Progenitor cell of endocrine pancreas (in vitro differentiated cells): Measurements from ENCODE around the gene CARD19. TPM values are rescaled to one million over a fixed set of nuclear protein-coding genes. Genes with fewer than 3 reads are reported as not detected.

ENCODE experiments used
- DNase-seq: peaks from one replicate; pipeline ENCODE4 v3.0.0; 2021; ENCODE audit warnings: low spot score; ENCODE audit not compliant: unreplicated experiment
- H3K27ac Mint-ChIP-seq: 2 replicates; pipeline ENCODE4 v1.8.0; 2021; ENCODE audit warnings: mild to moderate bottlenecking, moderate library complexity, mixed read lengths
- H3K27me3 Mint-ChIP-seq: 2 replicates; pipeline ENCODE4 v1.8.0; 2021; ENCODE audit warnings: mixed read lengths
- H3K36me3 Mint-ChIP-seq: 2 replicates; pipeline ENCODE4 v1.8.0; 2022; ENCODE audit warnings: mixed read lengths; ENCODE audit not compliant: insufficient read depth
- H3K4me1 Mint-ChIP-seq: 2 replicates; pipeline ENCODE4 v1.8.0; 2021; ENCODE audit warnings: low read depth, mixed read lengths
- H3K4me3 Mint-ChIP-seq: 2 replicates; pipeline ENCODE4 v1.8.0; 2021; ENCODE audit warnings: low read depth, mild to moderate bottlenecking, moderate library complexity, mixed read lengths
- H3K9me3 Mint-ChIP-seq: 2 replicates; pipeline ENCODE4 v1.8.0; 2021; ENCODE audit warnings: low read depth, mixed read lengths
- total RNA-seq: library from RNA; stranded (reverse); gene quantifications from 2 replicates; pipeline ENCODE4 v1.2.1, GENCODE V29; 2021
- TF ChIP-seq, protein P1 (sequence below): fragments of 200-600 bp; sonication (generic); IDR thresholded peaks from one replicate; pipeline ENCODE4 v1.5.0; 2021; ENCODE audit warnings: antibody characterized with exemption, mild to moderate bottlenecking; ENCODE audit not compliant: unreplicated experiment

The CARD19 gene
- total RNA-seq, 1 donor from 2014 or later: 20.4 TPM

DNA sequence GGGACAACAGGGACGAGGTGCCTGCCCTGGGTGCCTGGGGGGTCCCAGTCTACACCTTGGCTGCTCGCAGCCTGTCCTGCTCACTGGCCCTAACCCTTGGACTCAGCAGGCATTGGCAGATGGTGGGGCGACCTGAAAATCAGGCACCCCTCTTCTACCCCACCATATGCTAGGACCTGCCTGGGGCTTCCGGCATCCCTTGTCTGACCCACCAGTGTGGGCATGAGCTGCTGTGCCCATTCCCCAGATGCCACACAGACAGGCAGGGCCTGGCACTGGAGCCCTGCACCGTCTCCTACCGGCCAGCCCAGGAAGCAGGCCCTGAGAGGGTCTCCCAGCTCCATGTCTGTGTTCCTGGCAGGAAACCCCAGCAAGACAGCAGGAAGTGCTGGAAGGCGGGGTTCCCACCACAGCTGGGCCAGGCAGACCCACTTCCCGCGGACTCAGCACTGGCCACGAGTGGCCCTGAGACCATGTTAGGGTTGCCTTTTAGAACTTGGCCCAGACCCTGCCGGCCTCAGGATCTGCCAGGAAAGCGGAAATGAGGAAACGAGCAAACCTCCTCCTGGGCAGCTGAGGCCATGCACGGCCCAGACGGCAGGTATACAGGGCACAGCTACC is 35.0 kb downstream of the CARD19 start:
- TF ChIP-seq, protein P1, sequence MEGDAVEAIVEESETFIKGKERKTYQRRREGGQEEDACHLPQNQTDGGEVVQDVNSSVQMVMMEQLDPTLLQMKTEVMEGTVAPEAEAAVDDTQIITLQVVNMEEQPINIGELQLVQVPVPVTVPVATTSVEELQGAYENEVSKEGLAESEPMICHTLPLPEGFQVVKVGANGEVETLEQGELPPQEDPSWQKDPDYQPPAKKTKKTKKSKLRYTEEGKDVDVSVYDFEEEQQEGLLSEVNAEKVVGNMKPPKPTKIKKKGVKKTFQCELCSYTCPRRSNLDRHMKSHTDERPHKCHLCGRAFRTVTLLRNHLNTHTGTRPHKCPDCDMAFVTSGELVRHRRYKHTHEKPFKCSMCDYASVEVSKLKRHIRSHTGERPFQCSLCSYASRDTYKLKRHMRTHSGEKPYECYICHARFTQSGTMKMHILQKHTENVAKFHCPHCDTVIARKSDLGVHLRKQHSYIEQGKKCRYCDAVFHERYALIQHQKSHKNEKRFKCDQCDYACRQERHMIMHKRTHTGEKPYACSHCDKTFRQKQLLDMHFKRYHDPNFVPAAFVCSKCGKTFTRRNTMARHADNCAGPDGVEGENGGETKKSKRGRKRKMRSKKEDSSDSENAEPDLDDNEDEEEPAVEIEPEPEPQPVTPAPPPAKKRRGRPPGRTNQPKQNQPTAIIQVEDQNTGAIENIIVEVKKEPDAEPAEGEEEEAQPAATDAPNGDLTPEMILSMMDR: no peak
- DNase-seq: no peak
- Mint-ChIP-seq H3K27ac (no peak overlapping the region), H3K36me3 (no peaks in the 10 kb centered on the region), H3K4me1 (peaks cover 18% of the 10 kb centered on the region), H3K27me3 (peaks cover 2% of the 10 kb centered on the region), H3K4me3 (no peak overlapping the region), H3K9me3 (no peaks in the 10 kb centered on the region)

DNA sequence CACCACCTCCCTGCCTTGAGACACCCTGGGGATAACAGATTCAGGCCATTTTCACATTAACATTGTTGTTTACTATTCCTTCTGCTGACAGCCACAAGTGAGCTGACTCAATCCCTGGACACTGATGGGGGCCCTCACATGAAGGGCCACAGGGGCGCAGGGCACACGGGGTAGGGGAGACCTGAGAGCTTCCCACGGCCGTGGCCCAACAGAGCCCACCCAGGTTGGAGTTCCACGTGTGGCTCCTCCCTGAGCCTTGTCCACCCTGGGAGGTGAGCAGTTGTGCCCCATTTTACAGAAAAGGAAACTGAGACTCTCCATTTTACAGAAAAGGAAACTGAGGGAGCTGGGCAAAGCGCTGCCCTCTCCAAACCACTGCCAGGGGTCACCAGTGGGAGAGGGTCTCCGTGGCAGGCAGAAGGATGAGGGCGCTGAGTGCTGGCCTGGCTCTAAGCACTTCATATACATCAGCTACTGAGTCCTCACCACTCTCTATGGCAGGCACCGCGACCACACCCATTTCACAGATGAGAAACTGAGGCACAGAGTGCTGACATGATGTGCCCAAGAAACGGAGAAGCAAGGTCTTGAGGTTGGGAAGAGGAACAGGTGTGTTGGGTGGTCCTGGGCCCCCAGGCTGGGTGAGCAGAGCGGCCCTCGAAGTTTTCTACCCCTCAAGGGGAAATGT is 35.7 kb downstream of the CARD19 start:
- TF ChIP-seq, protein P1: no peak
- no peak overlapping the region for H3K4me3 Mint-ChIP-seq
- H3K27me3 Mint-ChIP-seq: peaks cover 2% of the 10 kb centered on the region
- H3K9me3 Mint-ChIP-seq: no peaks in the 10 kb centered on the region
- no peak for DNase-seq
- H3K4me1 Mint-ChIP-seq: peaks cover 18% of the 10 kb centered on the region
- no peak overlapping the region for H3K27ac Mint-ChIP-seq
- no peaks in the 10 kb centered on the region for H3K36me3 Mint-ChIP-seq

DNA sequence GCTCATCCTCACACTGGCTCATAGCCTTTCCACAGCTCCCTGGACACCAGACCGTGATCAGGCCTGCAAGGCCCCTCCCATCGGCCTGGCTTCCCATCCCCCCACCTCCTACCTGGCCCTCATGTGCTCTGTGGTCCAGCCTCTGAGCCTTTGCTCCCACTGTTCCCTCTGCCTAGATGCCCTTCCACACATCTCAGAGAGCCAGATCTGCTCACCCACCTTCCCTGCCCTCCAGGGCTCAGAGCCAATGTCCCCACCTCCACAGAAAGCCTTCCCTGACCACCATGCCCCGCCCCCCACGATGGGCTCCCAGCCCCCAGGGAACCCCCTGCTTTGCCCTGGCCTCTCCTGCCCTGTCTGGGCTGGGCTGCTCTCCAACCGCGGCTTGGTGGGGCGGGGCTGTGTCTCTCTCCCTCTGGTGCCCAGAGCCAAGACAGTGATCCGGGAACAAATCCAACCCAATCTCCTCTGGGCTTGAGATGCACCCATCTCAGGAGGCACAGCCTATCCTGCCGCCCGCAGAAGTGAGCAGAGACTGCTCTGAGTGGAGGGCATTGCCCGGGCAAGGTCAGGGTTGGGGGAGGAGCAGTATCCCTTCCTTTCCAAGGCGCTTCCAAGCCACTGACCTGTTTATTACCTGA is 36.4 kb downstream of the CARD19 start:
- no peaks in the 10 kb centered on the region for H3K9me3 Mint-ChIP-seq
- no peak for DNase-seq
- H3K4me3 Mint-ChIP-seq: peak overlapping the region; percentile 82
- TF ChIP-seq, protein P1: no peak
- H3K27ac Mint-ChIP-seq: peak overlapping the region; percentile 97
- no peaks in the 10 kb centered on the region for H3K36me3 Mint-ChIP-seq
- H3K27me3 Mint-ChIP-seq: peaks cover 2% of the 10 kb centered on the region
- H3K4me1 Mint-ChIP-seq: peaks cover 15% of the 10 kb centered on the region

DNA sequence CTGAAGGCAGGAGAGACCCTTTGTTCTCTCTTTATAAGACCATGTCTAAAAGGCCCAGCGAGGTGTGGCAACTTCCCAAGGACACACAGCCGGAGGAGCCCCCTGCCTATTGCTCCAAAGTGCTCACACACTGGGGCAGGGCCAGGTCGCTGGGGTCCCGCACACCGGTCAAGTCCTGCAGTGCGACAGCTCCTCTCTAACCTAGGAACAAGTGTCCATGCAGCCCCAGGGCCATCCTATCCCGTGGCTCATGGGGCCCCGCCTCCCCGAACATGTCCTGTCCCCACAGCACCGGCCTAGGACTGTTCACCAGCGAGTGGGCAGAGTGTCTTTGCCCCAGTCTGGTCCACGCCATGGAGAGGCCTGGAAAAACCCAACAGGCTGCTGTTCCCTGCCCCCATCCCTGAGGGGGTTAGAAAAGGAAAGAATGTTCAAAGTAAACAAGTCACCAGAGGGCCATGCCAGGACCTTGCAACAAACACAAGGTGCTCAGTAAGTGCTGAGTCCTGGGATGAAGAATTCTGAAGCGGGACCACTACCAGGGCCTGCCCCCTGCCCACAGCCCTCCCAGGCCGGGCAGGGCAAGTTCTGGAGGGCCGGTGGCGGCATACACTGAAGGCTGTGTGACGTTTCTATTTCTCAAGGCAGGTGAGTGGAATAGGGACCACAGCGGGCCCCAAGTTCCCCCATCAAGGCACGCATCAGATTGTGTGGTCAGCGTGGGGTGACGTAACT is 37.1 kb downstream of the CARD19 start:
- no peak for DNase-seq
- peaks cover 2% of the 10 kb centered on the region for H3K27me3 Mint-ChIP-seq
- H3K4me1 Mint-ChIP-seq: peaks cover 15% of the 10 kb centered on the region
- no peaks in the 10 kb centered on the region for H3K36me3 Mint-ChIP-seq
- TF ChIP-seq, protein P1: no peak
- H3K27ac Mint-ChIP-seq: peak overlapping the region; percentile 97
- H3K4me3 Mint-ChIP-seq: peak overlapping the region; percentile 82
- H3K9me3 Mint-ChIP-seq: no peaks in the 10 kb centered on the region

DNA sequence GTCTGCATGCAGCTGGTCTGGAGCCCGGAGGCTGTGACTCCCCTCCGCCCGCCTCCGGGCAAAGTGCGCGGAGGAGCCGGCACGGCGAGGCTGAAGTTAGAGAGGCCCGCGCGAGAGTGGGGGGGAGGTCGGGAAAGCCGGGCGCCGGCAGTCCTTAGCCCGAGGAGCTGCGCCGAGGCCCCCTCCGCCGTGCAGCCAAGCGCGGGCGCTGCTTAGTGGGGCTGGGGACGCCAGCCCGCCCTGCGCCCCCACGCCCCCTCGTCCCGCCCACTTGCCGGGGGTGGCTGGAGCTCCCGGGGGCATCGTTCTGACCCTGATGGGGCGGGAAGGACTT is 37.6 kb downstream of the CARD19 start:
- Mint-ChIP-seq H3K9me3 (no peaks in the 10 kb centered on the region), H3K27me3 (peaks cover 2% of the 10 kb centered on the region), H3K4me3 (peak overlapping the region; percentile 82), H3K4me1 (peaks cover 15% of the 10 kb centered on the region), H3K36me3 (no peaks in the 10 kb centered on the region), H3K27ac (peak overlapping the region; percentile 97)
- TF ChIP-seq, protein P1: no peak
- peak; percentile 67 for DNase-seq
